ENCODE data around the gene RAB8B. TPM values are rescaled to one million over a fixed set of nuclear protein-coding genes. Genes with fewer than 3 reads are reported as not detected.

Gene RAB8B
- total and polyA plus RNA-seq, 9 of the 15 experiments (the other 6 are each of a cell fraction or from before 2014, with no cell fraction given) = 7.8 to 32.1 (median 24.2) TPM

DNA sequence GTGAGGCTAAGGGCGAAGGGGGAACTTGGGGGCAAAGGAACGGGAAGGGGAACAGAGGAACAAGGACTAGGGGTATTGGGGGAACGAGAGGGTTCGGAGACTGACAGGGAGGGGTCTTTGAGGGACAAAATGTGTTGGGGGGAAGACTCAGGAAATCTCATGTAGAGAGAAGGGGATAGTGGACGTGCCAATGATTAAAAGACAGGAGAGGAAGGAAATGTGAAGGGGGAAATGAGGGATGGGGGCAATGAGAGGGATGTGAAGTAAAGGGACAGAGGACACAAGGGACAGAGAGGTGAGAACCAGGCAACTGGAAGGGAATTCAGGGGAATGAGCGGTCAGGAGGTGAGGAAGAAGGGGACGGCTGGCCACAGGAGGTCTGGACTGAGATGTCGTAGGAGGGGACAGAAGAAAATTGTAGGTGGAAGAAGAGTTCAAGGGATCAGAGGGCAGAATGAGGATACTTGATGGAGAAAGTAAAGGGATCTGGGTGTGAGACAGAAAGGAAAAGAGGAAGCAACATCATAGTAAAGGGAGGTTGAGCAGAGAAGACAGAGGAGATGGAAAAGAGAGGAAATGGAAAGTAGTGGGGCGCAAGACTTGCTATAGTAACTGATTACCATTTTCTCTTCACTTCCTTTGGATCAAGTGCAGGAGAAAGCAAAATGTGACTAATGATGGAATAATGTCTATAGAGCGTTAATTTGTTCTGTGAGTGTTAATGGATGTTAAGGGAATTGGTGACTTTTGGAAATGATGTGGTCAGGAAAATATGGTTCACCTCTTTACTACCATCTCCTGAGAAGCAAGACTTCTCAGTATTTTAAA is 749 bp downstream of the RAB8B start:
- 0% methylated on average over 8 of the region's 10 CpGs for WGBS (ENCODE audit: insufficient coverage, low coverage, missing lambda C conversion rate)
- intact Hi-C loops (cut with micrococcal nuclease) = loop anchor here (5.0 kb wide), 2 partner anchors 33 to 87 kb away; partner anchors contain the start of genes APH1B and RPS27L
- H3K36me3 ChIP-seq (ENCODE audit: control insufficient read depth, insufficient read depth, low read length) = peaks cover 2% of the 10 kb centered on the region; the same call in 2 of the 3 replicates
- H3K9me1 ChIP-seq (ENCODE audit: control insufficient read depth, insufficient read depth, low read length) = no peaks in the 10 kb centered on the region
- peak overlapping the region; percentile 64 for H2AFZ ChIP-seq (ENCODE audit: low read depth, low read length)
- BruUV-seq (replicated peaks) = TSS peak; percentile 37
- no peaks in the 10 kb centered on the region for H3K27me3 ChIP-seq (ENCODE audit: control insufficient read depth in 2 of 2, insufficient read depth in 2 of 2, low read length in 2 of 2)
- ChIA-PET POLR2A (interaction anchor here (0.6 to 4.7 kb wide), 8 partner anchors 11 to 278 kb away, joined by 3 to 36 read pairs (median 4); no protein-coding TSS in a partner anchor), CTCF (ENCODE audit: low intra/inter-chr PET ratio) (no interaction called here)
- ATAC-seq (peak; percentile 9), FAIRE-seq (no peak), DNase-seq (ENCODE audit: extremely low read depth in 1 of 4, low spot score in 3 of 4) (peak in 1 of 4 experiments; percentile 44)
- H3K4me2 ChIP-seq (ENCODE audit: insufficient read depth, low read length) = peak overlapping the region; percentile 99
- H4K20me1 ChIP-seq (replicated peaks; ENCODE audit: control insufficient read depth, insufficient read depth, low read length) = peaks cover 5% of the 10 kb centered on the region; the same call in 1 of the 2 replicates
- H3K9ac ChIP-seq (ENCODE audit: insufficient read depth in 1 of 2, low read depth in 2 of 2, low read length in 2 of 2) = peak overlapping the region; percentile 87 to 91
- peaks cover 14 to 45% of the 10 kb centered on the region in 2 experiments; a peak in 4 of 5 replicates for H3K4me1 ChIP-seq (replicated peaks in 1 of 2; ENCODE audit: control insufficient read depth in 2 of 2, insufficient read depth in 2 of 2, low read length in 2 of 2)
- in situ Hi-C loops (cut with MboI) = no loop called here
- H3K79me2 ChIP-seq (ENCODE audit: control insufficient read depth, insufficient read depth, low read length) = peaks cover 58% of the 10 kb centered on the region
- H3K27ac ChIP-seq (ENCODE audit: extremely low read depth, low read depth, low read length) = peak overlapping the region; percentile 80
- H3K9me3 ChIP-seq (replicated peaks; ENCODE audit: control insufficient read depth, insufficient read depth, low read depth, low read length) = no peaks in the 10 kb centered on the region
- H3K4me3 ChIP-seq = peak overlapping the region; percentile 87
- TF ChIP-seq, protein P1, sequence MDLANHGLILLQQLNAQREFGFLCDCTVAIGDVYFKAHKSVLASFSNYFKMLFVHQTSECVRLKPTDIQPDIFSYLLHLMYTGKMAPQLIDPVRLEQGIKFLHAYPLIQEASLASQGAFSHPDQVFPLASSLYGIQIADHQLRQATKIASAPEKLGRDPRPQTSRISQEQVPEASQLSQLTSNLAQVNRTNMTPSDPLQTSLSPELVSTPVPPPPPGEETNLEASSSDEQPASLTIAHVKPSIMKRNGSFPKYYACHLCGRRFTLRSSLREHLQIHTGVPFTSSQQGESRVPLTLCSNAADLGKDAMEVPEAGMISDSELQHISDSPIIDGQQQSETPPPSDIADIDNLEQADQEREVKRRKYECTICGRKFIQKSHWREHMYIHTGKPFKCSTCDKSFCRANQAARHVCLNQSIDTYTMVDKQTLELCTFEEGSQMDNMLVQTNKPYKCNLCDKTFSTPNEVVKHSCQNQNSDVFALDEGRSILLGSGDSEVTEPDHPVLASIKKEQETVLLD (IDR thresholded peaks at IDR 0.05) = 0 out of 2 replicates have a peak, but pooled peaks have one; percentile 40
- 0 out of 2 replicates have a peak, but pooled peaks have one; percentile 67 for TF ChIP-seq LARP7 (IDR thresholded peaks at IDR 0.05)
- TF ChIP-seq HNRNPK (IDR thresholded peaks at IDR 0.05; ENCODE audit: low read depth, low read length, poor library complexity, severe bottlenecking) = no peak
- TF ChIP-seq, protein P2, sequence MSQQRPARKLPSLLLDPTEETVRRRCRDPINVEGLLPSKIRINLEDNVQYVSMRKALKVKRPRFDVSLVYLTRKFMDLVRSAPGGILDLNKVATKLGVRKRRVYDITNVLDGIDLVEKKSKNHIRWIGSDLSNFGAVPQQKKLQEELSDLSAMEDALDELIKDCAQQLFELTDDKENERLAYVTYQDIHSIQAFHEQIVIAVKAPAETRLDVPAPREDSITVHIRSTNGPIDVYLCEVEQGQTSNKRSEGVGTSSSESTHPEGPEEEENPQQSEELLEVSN (IDR thresholded peaks at IDR 0.05; ENCODE audit: borderline replicate concordance in 1 of 2, extremely low read depth in 1 of 2, insufficient read depth in 1 of 2, insufficient read length in 1 of 2, low read depth in 1 of 2, low read length in 1 of 2, poor library complexity in 1 of 2, severe bottlenecking in 1 of 2) = no peak
- TF ChIP-seq L3MBTL2 (IDR thresholded peaks at IDR 0.05) = no peak
- TF ChIP-seq RFX7 (CRISPR knock-in tag; IDR thresholded peaks at IDR 0.05) = no peak
- TF ChIP-seq FOXK2 (conservative IDR thresholded peaks at IDR 0.05 in 1 of 2, IDR thresholded peaks at IDR 0.05 in 1 of 2; ENCODE audit: low read depth in 2 of 2) = peak; percentile 31 to 47; a peak in 1 of 4 replicates
- TF ChIP-seq SMAD4 (CRISPR knock-in tag; conservative IDR thresholded peaks at IDR 0.05) = no peak
- no peak for TF ChIP-seq PTBP1 (IDR thresholded peaks at IDR 0.05; ENCODE audit: low read depth, low read length)
- no peak for TF ChIP-seq TBP (optimal IDR thresholded peaks at IDR 0.05; ENCODE audit: low read depth, low read length)
- TF ChIP-seq, protein P3, sequence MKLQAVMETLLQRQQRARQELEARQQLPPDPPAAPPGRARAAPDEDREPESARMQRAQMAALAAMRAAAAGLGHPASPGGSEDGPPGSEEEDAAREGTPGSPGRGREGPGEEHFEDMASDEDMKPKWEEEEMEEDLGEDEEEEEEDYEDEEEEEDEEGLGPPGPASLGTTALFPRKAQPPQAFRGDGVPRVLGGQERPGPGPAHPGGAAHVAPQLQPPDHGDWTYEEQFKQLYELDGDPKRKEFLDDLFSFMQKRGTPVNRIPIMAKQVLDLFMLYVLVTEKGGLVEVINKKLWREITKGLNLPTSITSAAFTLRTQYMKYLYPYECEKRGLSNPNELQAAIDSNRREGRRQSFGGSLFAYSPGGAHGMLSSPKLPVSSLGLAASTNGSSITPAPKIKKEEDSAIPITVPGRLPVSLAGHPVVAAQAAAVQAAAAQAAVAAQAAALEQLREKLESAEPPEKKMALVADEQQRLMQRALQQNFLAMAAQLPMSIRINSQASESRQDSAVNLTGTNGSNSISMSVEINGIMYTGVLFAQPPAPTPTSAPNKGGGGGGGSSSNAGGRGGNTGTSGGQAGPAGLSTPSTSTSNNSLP (IDR thresholded peaks at IDR 0.05; ENCODE audit: borderline replicate concordance, low read depth, low read length) = no peak
- TF ChIP-seq GABPA (tag; conservative IDR thresholded peaks at IDR 0.05; ENCODE audit: low read depth) = no peak
- no peak for TF ChIP-seq ZNF143 (CRISPR knock-in tag; IDR thresholded peaks at IDR 0.05)
- TF ChIP-seq SIN3B (IDR thresholded peaks at IDR 0.05; ENCODE audit: low read depth) = no peak
- no peak for TF ChIP-seq ZNF583 (CRISPR knock-in tag; IDR thresholded peaks at IDR 0.05)
